Measurements from ENCODE around the gene COL18A1. TPM values are rescaled to one million over a fixed set of nuclear protein-coding genes. Genes with fewer than 3 reads are reported as not detected.
A peak's percentile ranks its signal among the peaks of the same experiment; 100 is the strongest.

Gene COL18A1
- total and polyA plus RNA-seq, 4 donors = 44.9 to 308 (median 232) TPM

DNA sequence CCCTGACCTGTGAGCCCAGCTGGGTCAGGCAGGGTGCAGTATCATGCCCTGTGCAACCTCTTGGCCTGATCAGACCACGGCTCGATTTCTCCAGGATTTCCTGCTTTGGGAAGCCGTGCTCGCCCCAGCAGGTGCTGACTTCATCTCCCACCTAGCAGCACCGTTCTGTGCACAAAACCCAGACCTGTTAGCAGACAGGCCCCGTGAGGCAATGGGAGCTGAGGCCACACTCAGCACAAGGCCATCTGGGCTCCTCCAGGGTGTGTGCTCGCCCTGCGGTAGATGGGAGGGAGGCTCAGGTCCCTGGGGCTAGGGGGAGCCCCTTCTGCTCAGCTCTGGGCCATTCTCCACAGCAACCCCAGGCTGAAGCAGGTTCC is 107.6 kb downstream of the COL18A1 start:
- Histone ChIP-seq H3K4me1 (ENCODE audit: control insufficient read depth in 4 of 4, insufficient read depth in 4 of 4, low read length in 3 of 4) (peaks cover 5 to 24% (median 15%) of the 10 kb centered on the region in 4 donors), H3K36me3 (ENCODE audit: control insufficient read depth in 4 of 4, insufficient read depth in 3 of 4, low read depth in 1 of 4, low read length in 3 of 4) (peaks cover 0 to 13% (median 9%) of the 10 kb centered on the region in 4 donors)
- DNase-seq (ENCODE audit: low spot score) = no peak

DNA sequence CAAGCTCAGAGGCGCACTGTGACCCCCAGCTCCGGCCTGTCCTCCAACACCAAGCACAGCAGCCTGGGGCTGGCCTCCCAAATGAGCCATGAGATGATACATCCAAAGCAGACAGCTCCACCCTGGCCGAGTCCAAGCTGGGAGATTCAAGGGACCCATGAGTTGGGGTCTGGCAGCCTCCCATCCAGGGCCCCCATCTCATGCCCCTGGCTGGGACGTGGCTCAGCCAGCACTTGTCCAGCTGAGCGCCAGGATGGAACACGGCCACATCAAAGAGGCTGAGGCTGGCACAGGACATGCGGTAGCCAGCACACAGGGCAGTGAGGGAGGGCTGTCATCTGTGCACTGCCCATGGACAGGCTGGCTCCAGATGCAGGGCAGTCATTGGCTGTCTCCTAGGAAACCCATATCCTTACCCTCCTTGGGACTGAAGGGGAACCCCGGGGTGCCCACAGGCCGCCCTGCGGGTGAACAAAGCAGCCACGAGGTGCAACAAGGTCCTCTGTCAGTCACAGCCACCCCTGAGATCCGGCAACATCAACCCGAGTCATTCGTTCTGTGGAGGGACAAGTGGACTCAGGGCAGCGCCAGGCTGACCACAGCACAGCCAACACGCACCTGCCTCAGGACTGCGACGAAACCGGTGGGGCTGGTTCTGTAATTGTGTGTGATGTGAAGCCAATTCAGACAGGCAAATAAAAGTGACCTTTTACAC is 108.2 kb downstream of the COL18A1 start:
- H3K27me3 ChIP-seq (ENCODE audit: control insufficient read depth in 4 of 4, insufficient read depth in 4 of 4, low read length in 3 of 4) = no peaks in the 10 kb centered on the region
- H3K9ac ChIP-seq (ENCODE audit: low read depth in 1 of 2, low read length in 2 of 2) = no peak overlapping the region
- no peak for DNase-seq (ENCODE audit: low spot score)
- no peaks in the 10 kb centered on the region for H3K9me3 ChIP-seq (ENCODE audit: control insufficient read depth in 4 of 4, low read length in 3 of 4)
- 37% methylated on average over 19 of the region's 19 CpGs for WGBS
- H3K36me3 ChIP-seq (ENCODE audit: control insufficient read depth in 4 of 4, insufficient read depth in 3 of 4, low read depth in 1 of 4, low read length in 3 of 4) = peaks cover 0 to 13% (median 9%) of the 10 kb centered on the region in 4 donors
- H3K4me3 ChIP-seq (ENCODE audit: low read depth in 1 of 3, low read length in 3 of 3) = no peak overlapping the region
- peak overlapping the region in 1 of 2 donors; percentile 6 for H3K27ac ChIP-seq (ENCODE audit: low read depth in 1 of 2, low read length in 2 of 2)
- TF ChIP-seq, protein P1, sequence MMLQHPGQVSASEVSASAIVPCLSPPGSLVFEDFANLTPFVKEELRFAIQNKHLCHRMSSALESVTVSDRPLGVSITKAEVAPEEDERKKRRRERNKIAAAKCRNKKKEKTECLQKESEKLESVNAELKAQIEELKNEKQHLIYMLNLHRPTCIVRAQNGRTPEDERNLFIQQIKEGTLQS (IDR thresholded peaks at IDR 0.05) = no peak
- TF ChIP-seq RXRA (IDR thresholded peaks at IDR 0.05) = peak in 1 of 2 donors; percentile 35
- TF ChIP-seq GABPA (IDR thresholded peaks at IDR 0.05 in 1 of 2, conservative IDR thresholded peaks at IDR 0.05 in 1 of 2) = no peak
- TF ChIP-seq HNF4A (conservative IDR thresholded peaks at IDR 0.05) = peak in 1 of 2 donors; percentile 11
- peak in 1 of 2 donors; percentile 12 for TF ChIP-seq RAD21 (IDR thresholded peaks at IDR 0.05)
- TF ChIP-seq, protein P2, sequence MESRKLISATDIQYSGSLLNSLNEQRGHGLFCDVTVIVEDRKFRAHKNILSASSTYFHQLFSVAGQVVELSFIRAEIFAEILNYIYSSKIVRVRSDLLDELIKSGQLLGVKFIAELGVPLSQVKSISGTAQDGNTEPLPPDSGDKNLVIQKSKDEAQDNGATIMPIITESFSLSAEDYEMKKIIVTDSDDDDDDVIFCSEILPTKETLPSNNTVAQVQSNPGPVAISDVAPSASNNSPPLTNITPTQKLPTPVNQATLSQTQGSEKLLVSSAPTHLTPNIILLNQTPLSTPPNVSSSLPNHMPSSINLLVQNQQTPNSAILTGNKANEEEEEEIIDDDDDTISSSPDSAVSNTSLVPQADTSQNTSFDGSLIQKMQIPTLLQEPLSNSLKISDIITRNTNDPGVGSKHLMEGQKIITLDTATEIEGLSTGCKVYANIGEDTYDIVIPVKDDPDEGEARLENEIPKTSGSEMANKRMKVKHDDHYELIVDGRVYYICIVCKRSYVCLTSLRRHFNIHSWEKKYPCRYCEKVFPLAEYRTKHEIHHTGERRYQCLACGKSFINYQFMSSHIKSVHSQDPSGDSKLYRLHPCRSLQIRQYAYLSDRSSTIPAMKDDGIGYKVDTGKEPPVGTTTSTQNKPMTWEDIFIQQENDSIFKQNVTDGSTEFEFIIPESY (IDR thresholded peaks at IDR 0.05) = no peak
- peak; percentile 42 for TF ChIP-seq SP1 (IDR thresholded peaks at IDR 0.05)
- no peak for TF ChIP-seq YY1 (IDR thresholded peaks at IDR 0.05)
- peaks cover 4 to 21% (median 11%) of the 10 kb centered on the region in 4 donors for H3K4me1 ChIP-seq (ENCODE audit: control insufficient read depth in 4 of 4, insufficient read depth in 4 of 4, low read length in 3 of 4)

More for the DNA sequence above, 107.6 kb downstream of the COL18A1 start:
- no peak for TF ChIP-seq HNF4A (conservative IDR thresholded peaks at IDR 0.05)
- 70% methylated on average over 8 of the region's 8 CpGs for WGBS
- H3K27me3 ChIP-seq (ENCODE audit: control insufficient read depth in 4 of 4, insufficient read depth in 4 of 4, low read length in 3 of 4) = no peaks in the 10 kb centered on the region
- H3K9me3 ChIP-seq (ENCODE audit: control insufficient read depth in 4 of 4, low read length in 3 of 4) = no peaks in the 10 kb centered on the region
- no peak overlapping the region for H3K9ac ChIP-seq (ENCODE audit: low read depth in 1 of 2, low read length in 2 of 2)
- H3K4me3 ChIP-seq (ENCODE audit: low read depth in 1 of 3, low read length in 3 of 3) = no peak overlapping the region
- H3K27ac ChIP-seq (ENCODE audit: low read depth in 1 of 2, low read length in 2 of 2) = peak overlapping the region in 1 of 2 donors; percentile 6

DNA sequence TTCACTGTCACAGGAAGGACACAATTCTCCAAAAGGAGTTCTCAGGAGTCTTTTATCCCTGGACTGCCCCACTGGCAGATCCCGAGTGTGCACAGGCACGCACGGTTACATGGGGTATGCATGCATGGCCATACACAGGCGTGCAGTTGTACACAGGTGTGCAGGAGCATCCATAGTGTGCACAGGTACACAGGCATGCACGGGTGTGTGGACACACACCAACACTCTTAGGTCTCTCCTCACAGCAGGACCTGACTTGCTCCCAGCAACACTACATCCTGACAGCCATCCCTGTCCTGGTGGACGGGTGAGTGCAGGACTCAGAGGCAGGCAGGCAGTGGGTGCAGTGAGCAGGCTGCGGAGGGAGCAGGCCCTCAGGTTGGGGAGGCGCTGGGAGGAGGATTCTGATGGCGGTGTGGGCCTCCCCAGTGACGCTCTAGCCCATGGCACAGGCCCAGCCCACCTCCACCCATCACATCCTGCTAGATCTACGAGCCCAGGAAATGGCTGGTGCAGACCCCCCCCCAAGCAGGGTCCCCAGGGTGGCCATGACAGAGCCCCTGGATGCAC is 108.9 kb downstream of the COL18A1 start:
- H3K27me3 ChIP-seq (ENCODE audit: control insufficient read depth in 4 of 4, insufficient read depth in 4 of 4, low read length in 3 of 4) = no peaks in the 10 kb centered on the region
- no peak overlapping the region for H3K9ac ChIP-seq (ENCODE audit: low read depth in 1 of 2, low read length in 2 of 2)
- peaks cover 0 to 13% (median 9%) of the 10 kb centered on the region in 4 donors for H3K36me3 ChIP-seq (ENCODE audit: control insufficient read depth in 4 of 4, insufficient read depth in 3 of 4, low read depth in 1 of 4, low read length in 3 of 4)
- H3K9me3 ChIP-seq (ENCODE audit: control insufficient read depth in 4 of 4, low read length in 3 of 4) = no peaks in the 10 kb centered on the region
- H3K4me1 ChIP-seq (ENCODE audit: control insufficient read depth in 4 of 4, insufficient read depth in 4 of 4, low read length in 3 of 4) = peaks cover 0 to 14% (median 8%) of the 10 kb centered on the region in 4 donors
- TF ChIP-seq GABPA (IDR thresholded peaks at IDR 0.05 in 1 of 2, conservative IDR thresholded peaks at IDR 0.05 in 1 of 2) = no peak
- TF ChIP-seq, protein P1 (IDR thresholded peaks at IDR 0.05) = no peak
- TF ChIP-seq, protein P3, sequence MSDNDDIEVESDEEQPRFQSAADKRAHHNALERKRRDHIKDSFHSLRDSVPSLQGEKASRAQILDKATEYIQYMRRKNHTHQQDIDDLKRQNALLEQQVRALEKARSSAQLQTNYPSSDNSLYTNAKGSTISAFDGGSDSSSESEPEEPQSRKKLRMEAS (IDR thresholded peaks at IDR 0.05) = no peak
- no peak for TF ChIP-seq HNF4G (IDR thresholded peaks at IDR 0.05)
- no peak for TF ChIP-seq RAD21 (IDR thresholded peaks at IDR 0.05)
- TF ChIP-seq YY1 (IDR thresholded peaks at IDR 0.05) = no peak
- no peak for TF ChIP-seq NR2F2 (IDR thresholded peaks at IDR 0.05)
- no peak for TF ChIP-seq RXRA (IDR thresholded peaks at IDR 0.05)
- TF ChIP-seq, protein P4, sequence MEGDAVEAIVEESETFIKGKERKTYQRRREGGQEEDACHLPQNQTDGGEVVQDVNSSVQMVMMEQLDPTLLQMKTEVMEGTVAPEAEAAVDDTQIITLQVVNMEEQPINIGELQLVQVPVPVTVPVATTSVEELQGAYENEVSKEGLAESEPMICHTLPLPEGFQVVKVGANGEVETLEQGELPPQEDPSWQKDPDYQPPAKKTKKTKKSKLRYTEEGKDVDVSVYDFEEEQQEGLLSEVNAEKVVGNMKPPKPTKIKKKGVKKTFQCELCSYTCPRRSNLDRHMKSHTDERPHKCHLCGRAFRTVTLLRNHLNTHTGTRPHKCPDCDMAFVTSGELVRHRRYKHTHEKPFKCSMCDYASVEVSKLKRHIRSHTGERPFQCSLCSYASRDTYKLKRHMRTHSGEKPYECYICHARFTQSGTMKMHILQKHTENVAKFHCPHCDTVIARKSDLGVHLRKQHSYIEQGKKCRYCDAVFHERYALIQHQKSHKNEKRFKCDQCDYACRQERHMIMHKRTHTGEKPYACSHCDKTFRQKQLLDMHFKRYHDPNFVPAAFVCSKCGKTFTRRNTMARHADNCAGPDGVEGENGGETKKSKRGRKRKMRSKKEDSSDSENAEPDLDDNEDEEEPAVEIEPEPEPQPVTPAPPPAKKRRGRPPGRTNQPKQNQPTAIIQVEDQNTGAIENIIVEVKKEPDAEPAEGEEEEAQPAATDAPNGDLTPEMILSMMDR (IDR thresholded peaks at IDR 0.05; ENCODE audit: low read depth, low read length, missing input control) = no peak
- TF ChIP-seq HNF4A (conservative IDR thresholded peaks at IDR 0.05) = no peak
- TF ChIP-seq TAF1 (conservative IDR thresholded peaks at IDR 0.05) = no peak
- TF ChIP-seq SP1 (IDR thresholded peaks at IDR 0.05) = no peak
- TF ChIP-seq, protein P2 (IDR thresholded peaks at IDR 0.05) = no peak
- no peak for TF ChIP-seq JUND (IDR thresholded peaks at IDR 0.05)
- TF ChIP-seq EGR1 (IDR thresholded peaks at IDR 0.05; ENCODE audit: low read depth in 2 of 2) = no peak
- no peak for TF ChIP-seq FOXA1 (IDR thresholded peaks at IDR 0.05)
- no peak overlapping the region for H3K4me3 ChIP-seq (ENCODE audit: low read depth in 1 of 3, low read length in 3 of 3)
- WGBS = 77% methylated on average over 11 of the region's 11 CpGs
- DNase-seq (ENCODE audit: low spot score) = no peak
- H3K27ac ChIP-seq (ENCODE audit: low read depth in 1 of 2, low read length in 2 of 2) = no peak overlapping the region

Measured in liver (tissue), 9 donors.